ENCODE data around the gene PROB1. TPM values are rescaled to one million over a fixed set of nuclear protein-coding genes. Genes with fewer than 3 reads are reported as not detected.

The PROB1 gene
- total and polyA plus RNA-seq, 2 of the 13 experiments (the other 11 are each of a cell fraction or from before 2014, with no cell fraction given) = 0.69 to 1.1 TPM

DNA sequence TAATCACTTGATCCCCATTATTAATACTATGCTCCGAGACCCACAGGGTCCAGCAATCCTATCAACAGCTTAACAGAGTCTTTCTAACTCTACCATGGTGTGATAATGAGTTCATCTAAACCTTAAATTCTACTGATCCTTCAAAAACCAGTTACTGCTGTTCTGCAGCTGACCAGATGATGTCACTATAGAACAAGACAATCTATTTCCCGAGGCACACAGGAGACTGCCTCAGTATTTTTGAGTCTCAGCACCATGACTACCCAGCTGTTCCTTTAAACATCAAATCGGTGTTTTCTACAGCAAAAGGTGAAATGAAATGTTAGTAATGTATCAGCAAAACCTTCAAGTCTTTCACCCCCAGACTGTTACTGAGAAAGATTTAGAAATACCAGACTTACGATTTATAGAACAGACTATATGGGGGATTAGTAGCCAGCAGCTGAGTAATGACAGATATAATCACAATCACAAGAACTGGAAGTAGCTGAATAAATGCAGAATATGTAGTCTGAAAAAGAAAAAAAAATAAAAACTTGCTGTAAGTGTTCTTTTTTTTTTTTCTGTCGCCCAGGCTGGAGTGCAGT is 27.5 kb upstream of the PROB1 start (continued):
- TF ChIP-seq ZNF292 (CRISPR knock-in tag; IDR thresholded peaks at IDR 0.05; ENCODE audit: borderline replicate concordance, low read depth) (no peak), PHF20 (CRISPR knock-in tag; IDR thresholded peaks at IDR 0.05) (no peak), KLF11 (CRISPR knock-in tag; IDR thresholded peaks at IDR 0.05) (0 out of 2 replicates have a peak, but pooled peaks have one; percentile 26), PPARG (CRISPR knock-in tag; conservative IDR thresholded peaks at IDR 0.05) (no peak), ERF (CRISPR knock-in tag; IDR thresholded peaks at IDR 0.05) (0 out of 2 replicates have a peak, but pooled peaks have one; percentile 21), ATF7-NPFF (CRISPR knock-in tag; IDR thresholded peaks at IDR 0.05; ENCODE audit: low read depth) (no peak), MIXL1 (CRISPR knock-in tag; IDR thresholded peaks at IDR 0.05) (peak; percentile 34; the same call in 1 of the 2 replicates), CCDC6 (CRISPR knock-in tag; IDR thresholded peaks at IDR 0.05) (no peak), ZNF24 (IDR thresholded peaks at IDR 0.05) (no peak), SMC3 (IDR thresholded peaks at IDR 0.05; ENCODE audit: low read length) (peak; percentile 86), ATF7 (IDR thresholded peaks at IDR 0.05) (0 out of 2 replicates have a peak, but pooled peaks have one; percentile 2), ATF7 (CRISPR knock-in tag; IDR thresholded peaks at IDR 0.05) (no peak)
- TF ChIP-seq, protein P1, sequence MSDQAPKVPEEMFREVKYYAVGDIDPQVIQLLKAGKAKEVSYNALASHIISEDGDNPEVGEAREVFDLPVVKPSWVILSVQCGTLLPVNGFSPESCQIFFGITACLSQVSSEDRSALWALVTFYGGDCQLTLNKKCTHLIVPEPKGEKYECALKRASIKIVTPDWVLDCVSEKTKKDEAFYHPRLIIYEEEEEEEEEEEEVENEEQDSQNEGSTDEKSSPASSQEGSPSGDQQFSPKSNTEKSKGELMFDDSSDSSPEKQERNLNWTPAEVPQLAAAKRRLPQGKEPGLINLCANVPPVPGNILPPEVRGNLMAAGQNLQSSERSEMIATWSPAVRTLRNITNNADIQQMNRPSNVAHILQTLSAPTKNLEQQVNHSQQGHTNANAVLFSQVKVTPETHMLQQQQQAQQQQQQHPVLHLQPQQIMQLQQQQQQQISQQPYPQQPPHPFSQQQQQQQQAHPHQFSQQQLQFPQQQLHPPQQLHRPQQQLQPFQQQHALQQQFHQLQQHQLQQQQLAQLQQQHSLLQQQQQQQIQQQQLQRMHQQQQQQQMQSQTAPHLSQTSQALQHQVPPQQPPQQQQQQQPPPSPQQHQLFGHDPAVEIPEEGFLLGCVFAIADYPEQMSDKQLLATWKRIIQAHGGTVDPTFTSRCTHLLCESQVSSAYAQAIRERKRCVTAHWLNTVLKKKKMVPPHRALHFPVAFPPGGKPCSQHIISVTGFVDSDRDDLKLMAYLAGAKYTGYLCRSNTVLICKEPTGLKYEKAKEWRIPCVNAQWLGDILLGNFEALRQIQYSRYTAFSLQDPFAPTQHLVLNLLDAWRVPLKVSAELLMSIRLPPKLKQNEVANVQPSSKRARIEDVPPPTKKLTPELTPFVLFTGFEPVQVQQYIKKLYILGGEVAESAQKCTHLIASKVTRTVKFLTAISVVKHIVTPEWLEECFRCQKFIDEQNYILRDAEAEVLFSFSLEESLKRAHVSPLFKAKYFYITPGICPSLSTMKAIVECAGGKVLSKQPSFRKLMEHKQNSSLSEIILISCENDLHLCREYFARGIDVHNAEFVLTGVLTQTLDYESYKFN (CRISPR knock-in tag; conservative IDR thresholded peaks at IDR 0.05) = no peak
- TF ChIP-seq, protein P2, sequence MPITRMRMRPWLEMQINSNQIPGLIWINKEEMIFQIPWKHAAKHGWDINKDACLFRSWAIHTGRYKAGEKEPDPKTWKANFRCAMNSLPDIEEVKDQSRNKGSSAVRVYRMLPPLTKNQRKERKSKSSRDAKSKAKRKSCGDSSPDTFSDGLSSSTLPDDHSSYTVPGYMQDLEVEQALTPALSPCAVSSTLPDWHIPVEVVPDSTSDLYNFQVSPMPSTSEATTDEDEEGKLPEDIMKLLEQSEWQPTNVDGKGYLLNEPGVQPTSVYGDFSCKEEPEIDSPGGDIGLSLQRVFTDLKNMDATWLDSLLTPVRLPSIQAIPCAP (CRISPR knock-in tag; IDR thresholded peaks at IDR 0.05; ENCODE audit: low read depth) = no peak
- TF ChIP-seq, protein P3, sequence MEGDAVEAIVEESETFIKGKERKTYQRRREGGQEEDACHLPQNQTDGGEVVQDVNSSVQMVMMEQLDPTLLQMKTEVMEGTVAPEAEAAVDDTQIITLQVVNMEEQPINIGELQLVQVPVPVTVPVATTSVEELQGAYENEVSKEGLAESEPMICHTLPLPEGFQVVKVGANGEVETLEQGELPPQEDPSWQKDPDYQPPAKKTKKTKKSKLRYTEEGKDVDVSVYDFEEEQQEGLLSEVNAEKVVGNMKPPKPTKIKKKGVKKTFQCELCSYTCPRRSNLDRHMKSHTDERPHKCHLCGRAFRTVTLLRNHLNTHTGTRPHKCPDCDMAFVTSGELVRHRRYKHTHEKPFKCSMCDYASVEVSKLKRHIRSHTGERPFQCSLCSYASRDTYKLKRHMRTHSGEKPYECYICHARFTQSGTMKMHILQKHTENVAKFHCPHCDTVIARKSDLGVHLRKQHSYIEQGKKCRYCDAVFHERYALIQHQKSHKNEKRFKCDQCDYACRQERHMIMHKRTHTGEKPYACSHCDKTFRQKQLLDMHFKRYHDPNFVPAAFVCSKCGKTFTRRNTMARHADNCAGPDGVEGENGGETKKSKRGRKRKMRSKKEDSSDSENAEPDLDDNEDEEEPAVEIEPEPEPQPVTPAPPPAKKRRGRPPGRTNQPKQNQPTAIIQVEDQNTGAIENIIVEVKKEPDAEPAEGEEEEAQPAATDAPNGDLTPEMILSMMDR (CRISPR knock-in tag; IDR thresholded peaks at IDR 0.05) = peak; percentile 89
- TF ChIP-seq, protein P4, sequence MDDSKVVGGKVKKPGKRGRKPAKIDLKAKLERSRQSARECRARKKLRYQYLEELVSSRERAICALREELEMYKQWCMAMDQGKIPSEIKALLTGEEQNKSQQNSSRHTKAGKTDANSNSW (CRISPR knock-in tag; IDR thresholded peaks at IDR 0.05; ENCODE audit: borderline replicate concordance) = no peak
